Mucosa of descending colon (tissue), 3 donors: ENCODE data around the gene CPA1. TPM values are rescaled to one million over a fixed set of nuclear protein-coding genes. Genes with fewer than 3 reads are reported as not detected.

ENCODE experiments used
- ATAC-seq: fragments of 200-7000 bp; cut with Tn5 transposase; one replicate; pipeline ENCODE4 v1.9.1; 2020; ENCODE audit warnings: mild to moderate bottlenecking, moderate library complexity
- DNase-seq, 3 donors: peaks; one replicate each; pipeline ENCODE4 v3.0.0-alpha.2; 2020
- H3K36me3 ChIP-seq: fragments of 200-600 bp; one replicate; pipeline ENCODE4 v1.8.0; 2021; ENCODE audit warnings: low read depth, mild to moderate bottlenecking
- H3K4me1 ChIP-seq: fragments of 200-600 bp; one replicate; pipeline ENCODE4 v1.8.0; 2021; ENCODE audit warnings: low read depth, mild to moderate bottlenecking
- H3K4me3 ChIP-seq: fragments of 200-600 bp; one replicate; pipeline ENCODE4 v1.8.0; 2021; ENCODE audit warnings: mild to moderate bottlenecking
- H3K9me3 ChIP-seq: fragments of 200-600 bp; one replicate; pipeline ENCODE4 v1.8.0; 2021; ENCODE audit warnings: mild to moderate bottlenecking
- CTCF ChIP-seq: fragments of 200-600 bp; IDR thresholded peaks from one replicate; pipeline ENCODE4 v1.8.0; 2022; ENCODE audit warnings: antibody characterized with exemption, mild to moderate bottlenecking
- intact Hi-C, 2 donors: fragments of 100-400 bp; cut with DNase I in 1 of 2; cut with micrococcal nuclease in 1 of 2; formaldehyde crosslinking; loops; one replicate each; pipeline versions ENCODE4 v1.11.0 to v1.11.1; 2022; cut with DNase I, micrococcal nuclease
- total RNA-seq, 3 donors: library from RNA; stranded (reverse); fragmentation: NEBNext Ultra II Directional in 2 of 3; extraction: Animal tissue kit (Norgen Biotek cat#: 25700) in 2 of 3; gene quantifications; one replicate each; pipeline versions ENCODE4 v1.2.1 to v1.2.4, GENCODE V29; 2021 to 2023
- donor health status: DM: no; HTN: no; CAD: no; lungs with moderate emphysema.
- donor health status: DM: no; HTN: no; CAD: no.
- donor health status: DM: no; HTN: yes; CAD: no.

The CPA1 gene
- total RNA-seq, 3 donors from 2014 or later = not detected

- ATAC-seq (no peak), DNase-seq (no peak)
- Histone ChIP-seq H3K9me3 (no peaks in the 10 kb centered on the region), H3K4me3 (no peak overlapping the region), H3K4me1 (no peaks in the 10 kb centered on the region), H3K36me3 (no peaks in the 10 kb centered on the region)
- TF ChIP-seq CTCF = no peak
- intact Hi-C loops = no loop called here
These were observed 30.7 kb downstream of the CPA1 start for GRCh38 chr7:130410868-130411541.

- Histone ChIP-seq H3K9me3 (no peaks in the 10 kb centered on the region), H3K4me1 (no peaks in the 10 kb centered on the region), H3K36me3 (no peaks in the 10 kb centered on the region), H3K4me3 (no peak overlapping the region)
- ATAC-seq (no peak), DNase-seq (no peak)
- intact Hi-C loops = no loop called here
- TF ChIP-seq CTCF = no peak
These were observed 32.9 kb downstream of the CPA1 start for GRCh38 chr7:130413201-130413600.

- Histone ChIP-seq H3K4me3 (no peak overlapping the region), H3K4me1 (no peaks in the 10 kb centered on the region), H3K9me3 (no peaks in the 10 kb centered on the region), H3K36me3 (no peaks in the 10 kb centered on the region)
- intact Hi-C loops = no loop called here
- ATAC-seq (no peak), DNase-seq (no peak)
- no peak for TF ChIP-seq CTCF
These were observed 34.7 kb downstream of the CPA1 start for GRCh38 chr7:130415006-130415405.

DNA sequence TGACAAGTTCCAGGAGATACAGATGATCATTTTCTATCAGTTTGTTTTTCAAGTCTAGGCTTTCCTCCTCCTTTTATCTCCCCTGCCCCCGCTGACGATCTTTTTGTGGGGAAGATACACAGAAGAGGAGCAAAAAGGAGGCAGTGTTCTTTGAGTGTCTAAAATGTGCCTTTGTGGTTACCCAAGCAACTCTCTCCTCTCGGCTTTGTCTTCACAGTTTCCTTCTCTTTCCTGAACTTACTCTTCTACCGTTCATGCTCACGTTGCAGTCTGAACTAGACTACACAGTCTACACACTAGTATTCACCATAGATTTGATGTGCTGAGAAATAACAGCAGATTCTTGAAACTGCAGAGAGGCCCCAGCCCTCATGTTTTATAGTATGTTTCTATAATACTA is 36.9 kb downstream of the CPA1 start:
- intact Hi-C loops = no loop called here
- no peaks in the 10 kb centered on the region for H3K4me1 ChIP-seq
- TF ChIP-seq CTCF = no peak
- no peaks in the 10 kb centered on the region for H3K9me3 ChIP-seq
- no peaks in the 10 kb centered on the region for H3K36me3 ChIP-seq
- ATAC-seq (no peak), DNase-seq (no peak)
- no peak overlapping the region for H3K4me3 ChIP-seq

GRCh38 chr7:130418306-130418705 is 38.0 kb downstream of the CPA1 start:
- Histone ChIP-seq H3K4me3 (no peak overlapping the region), H3K9me3 (no peaks in the 10 kb centered on the region), H3K4me1 (no peaks in the 10 kb centered on the region), H3K36me3 (no peaks in the 10 kb centered on the region)
- DNase-seq (no peak), ATAC-seq (no peak)
- no peak for TF ChIP-seq CTCF
- intact Hi-C loops = no loop called here

DNA sequence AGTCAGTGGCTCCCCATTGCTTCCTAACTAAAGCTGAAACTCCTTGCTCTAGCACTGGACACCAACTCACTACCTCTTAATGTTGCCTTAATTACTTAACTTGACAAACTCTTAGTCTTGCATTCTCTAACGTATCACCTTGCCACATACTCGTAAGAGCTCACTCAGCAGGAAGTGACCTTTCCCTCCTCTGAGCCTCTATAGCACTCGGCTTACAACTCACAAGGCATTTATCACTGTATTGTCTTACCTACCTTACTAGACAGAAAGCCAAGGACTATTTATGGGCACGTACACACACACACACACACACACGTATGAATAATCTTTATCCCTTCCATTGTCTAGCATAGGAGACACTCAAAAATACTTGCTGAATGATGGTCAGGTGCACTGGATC is 39.4 kb downstream of the CPA1 start:
- DNase-seq = no peak
- TF ChIP-seq CTCF = no peak
- Histone ChIP-seq H3K4me1 (no peaks in the 10 kb centered on the region), H3K36me3 (no peaks in the 10 kb centered on the region), H3K9me3 (no peaks in the 10 kb centered on the region), H3K4me3 (no peak overlapping the region)
- intact Hi-C loops = no loop called here
- ATAC-seq = peak; percentile 82
